Measurements from ENCODE around the gene ZNF417. TPM values are rescaled to one million over a fixed set of nuclear protein-coding genes. Genes with fewer than 3 reads are reported as not detected.

ZNF417 gene
- total RNA-seq, 1 experiment from 2014 or later: 8.8 TPM

GRCh38 chr19:57927587-57927986 lies 11.2 kb upstream of the ZNF417 start:
- no peak for DNase-seq (ENCODE audit: unreplicated experiment)
- no peaks in the 10 kb centered on the region for H3K4me1 Mint-ChIP-seq (ENCODE audit: insufficient read depth, unreplicated experiment)
- intact Hi-C loops (cut with micrococcal nuclease): no loop called here
- H3K27ac Mint-ChIP-seq (ENCODE audit: low read depth, unreplicated experiment): no peak overlapping the region
- CTCF ChIA-PET: no interaction called here
- no peaks in the 10 kb centered on the region for H3K36me3 Mint-ChIP-seq (ENCODE audit: insufficient read depth, unreplicated experiment)
- BruUV-seq (replicated peaks): no TSS peak
- TF ChIP-seq, protein P1, sequence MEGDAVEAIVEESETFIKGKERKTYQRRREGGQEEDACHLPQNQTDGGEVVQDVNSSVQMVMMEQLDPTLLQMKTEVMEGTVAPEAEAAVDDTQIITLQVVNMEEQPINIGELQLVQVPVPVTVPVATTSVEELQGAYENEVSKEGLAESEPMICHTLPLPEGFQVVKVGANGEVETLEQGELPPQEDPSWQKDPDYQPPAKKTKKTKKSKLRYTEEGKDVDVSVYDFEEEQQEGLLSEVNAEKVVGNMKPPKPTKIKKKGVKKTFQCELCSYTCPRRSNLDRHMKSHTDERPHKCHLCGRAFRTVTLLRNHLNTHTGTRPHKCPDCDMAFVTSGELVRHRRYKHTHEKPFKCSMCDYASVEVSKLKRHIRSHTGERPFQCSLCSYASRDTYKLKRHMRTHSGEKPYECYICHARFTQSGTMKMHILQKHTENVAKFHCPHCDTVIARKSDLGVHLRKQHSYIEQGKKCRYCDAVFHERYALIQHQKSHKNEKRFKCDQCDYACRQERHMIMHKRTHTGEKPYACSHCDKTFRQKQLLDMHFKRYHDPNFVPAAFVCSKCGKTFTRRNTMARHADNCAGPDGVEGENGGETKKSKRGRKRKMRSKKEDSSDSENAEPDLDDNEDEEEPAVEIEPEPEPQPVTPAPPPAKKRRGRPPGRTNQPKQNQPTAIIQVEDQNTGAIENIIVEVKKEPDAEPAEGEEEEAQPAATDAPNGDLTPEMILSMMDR (IDR thresholded peaks at IDR 0.05; ENCODE audit: unreplicated experiment): no peak
- no peaks in the 10 kb centered on the region for H3K27me3 Mint-ChIP-seq (ENCODE audit: insufficient read depth, unreplicated experiment)
- POLR2A ChIA-PET: no interaction called here
- H3K9me3 Mint-ChIP-seq (ENCODE audit: unreplicated experiment): peaks cover 9% of the 10 kb centered on the region
- H3K4me3 Mint-ChIP-seq (ENCODE audit: unreplicated experiment): no peak overlapping the region

- TF ChIP-seq, protein P1 (IDR thresholded peaks at IDR 0.05; ENCODE audit: unreplicated experiment): no peak
- ChIA-PET POLR2A (no interaction called here), CTCF (interaction anchor here (0.6 to 1.4 kb wide), 4 partner anchors 12 to 415 kb away, joined by 3 to 5 read pairs (median 3); partner anchors contain the start of genes ZNF551 and ZNF773)
- no TSS peak for BruUV-seq (replicated peaks)
- DNase-seq (ENCODE audit: unreplicated experiment): no peak
- H3K4me3 Mint-ChIP-seq (ENCODE audit: unreplicated experiment): peak overlapping the region; percentile 93
- H3K9me3 Mint-ChIP-seq (ENCODE audit: unreplicated experiment): peaks cover 32% of the 10 kb centered on the region
- H3K27me3 Mint-ChIP-seq (ENCODE audit: insufficient read depth, unreplicated experiment): no peaks in the 10 kb centered on the region
- peaks cover 9% of the 10 kb centered on the region for H3K4me1 Mint-ChIP-seq (ENCODE audit: insufficient read depth, unreplicated experiment)
- H3K36me3 Mint-ChIP-seq (ENCODE audit: insufficient read depth, unreplicated experiment): peaks cover 47% of the 10 kb centered on the region
- intact Hi-C loops (cut with micrococcal nuclease): loop anchor here (10.0 kb wide), 1 partner anchor 340 kb away; the partner anchor contains the start of gene ZNF416
- H3K27ac Mint-ChIP-seq (ENCODE audit: low read depth, unreplicated experiment): no peak overlapping the region
Measured at GRCh38 chr19:57914531-57914930, 1.9 kb downstream of the ZNF417 start.

- H3K27me3 Mint-ChIP-seq (ENCODE audit: insufficient read depth, unreplicated experiment): no peaks in the 10 kb centered on the region
- H3K9me3 Mint-ChIP-seq (ENCODE audit: unreplicated experiment): peaks cover 27% of the 10 kb centered on the region
- no peak overlapping the region for H3K27ac Mint-ChIP-seq (ENCODE audit: low read depth, unreplicated experiment)
- peaks cover 41% of the 10 kb centered on the region for H3K36me3 Mint-ChIP-seq (ENCODE audit: insufficient read depth, unreplicated experiment)
- DNase-seq (ENCODE audit: unreplicated experiment): no peak
- CTCF ChIA-PET: interaction anchor here (0.6 kb wide), 1 partner anchor 479 kb away, joined by 3 read pairs; no protein-coding TSS in a partner anchor
- POLR2A ChIA-PET: no interaction called here
- BruUV-seq (replicated peaks): no TSS peak
- TF ChIP-seq, protein P1 (IDR thresholded peaks at IDR 0.05; ENCODE audit: unreplicated experiment): no peak
- intact Hi-C loops (cut with micrococcal nuclease): no loop called here
- H3K4me1 Mint-ChIP-seq (ENCODE audit: insufficient read depth, unreplicated experiment): no peaks in the 10 kb centered on the region
- H3K4me3 Mint-ChIP-seq (ENCODE audit: unreplicated experiment): no peak overlapping the region
Measured at GRCh38 chr19:57907394-57907793, 9.0 kb downstream of the ZNF417 start.

DNA sequence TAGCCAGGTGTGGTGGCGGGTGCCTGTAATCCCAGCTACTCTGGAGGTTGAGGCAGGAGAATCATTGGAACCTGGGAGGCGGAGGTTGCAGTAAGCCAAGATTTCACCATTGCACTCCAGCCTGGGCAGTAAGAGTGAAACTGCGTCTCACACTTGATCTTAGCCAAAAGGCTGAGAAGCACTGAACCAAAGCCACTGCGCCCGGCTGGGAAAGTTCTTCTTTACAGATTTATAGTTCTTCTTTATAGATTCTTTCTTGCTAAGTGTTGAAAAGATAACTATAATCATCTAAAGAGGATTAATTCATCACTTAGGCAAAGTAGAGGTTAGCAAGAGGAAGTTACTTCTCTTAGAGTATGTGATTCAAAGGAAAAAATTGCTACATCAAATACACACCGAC lies 11.1 kb downstream of the ZNF417 start:
- no peak for DNase-seq (ENCODE audit: unreplicated experiment)
- no peak overlapping the region for H3K4me3 Mint-ChIP-seq (ENCODE audit: unreplicated experiment)
- H3K9me3 Mint-ChIP-seq (ENCODE audit: unreplicated experiment): peaks cover 12% of the 10 kb centered on the region
- CTCF ChIA-PET: interaction anchor here (0.6 to 2.5 kb wide), 3 partner anchors 38 to 500 kb away, joined by 3 to 11 read pairs (median 3); no protein-coding TSS in a partner anchor
- H3K27me3 Mint-ChIP-seq (ENCODE audit: insufficient read depth, unreplicated experiment): no peaks in the 10 kb centered on the region
- no TSS peak for BruUV-seq (replicated peaks)
- H3K27ac Mint-ChIP-seq (ENCODE audit: low read depth, unreplicated experiment): no peak overlapping the region
- intact Hi-C loops (cut with micrococcal nuclease): no loop called here
- TF ChIP-seq, protein P1 (IDR thresholded peaks at IDR 0.05; ENCODE audit: unreplicated experiment): no peak
- H3K4me1 Mint-ChIP-seq (ENCODE audit: insufficient read depth, unreplicated experiment): no peaks in the 10 kb centered on the region
- POLR2A ChIA-PET: no interaction called here
- peaks cover 24% of the 10 kb centered on the region for H3K36me3 Mint-ChIP-seq (ENCODE audit: insufficient read depth, unreplicated experiment)
